SK-N-SH (cell line): Measurements from ENCODE around the gene SLBP.

Experiments used
- EP300 ChIP-seq, 2 experiments: IDR thresholded peaks; 2 replicates each; pipeline versions ENCODE4 v1.4.0 to v1.6.1; 2012; ENCODE audit warnings: borderline replicate concordance in 1 of 2, low read depth in 1 of 2, low read length in 1 of 2
- EZH2phosphoT487 ChIP-seq: fragments of 200-600 bp; sonication (generic); IDR thresholded peaks from 2 replicates; pipeline ENCODE4 v1.6.1; 2017; ENCODE audit warnings: low read depth, mixed run types, mild to moderate bottlenecking, antibody characterized with exemption, moderate library complexity, borderline replicate concordance
- FOXM1 ChIP-seq: IDR thresholded peaks from 2 replicates; pipeline ENCODE4 v1.4.0; 2012; ENCODE audit warnings: low read depth, mild to moderate bottlenecking
- JUND ChIP-seq: IDR thresholded peaks from 2 replicates; pipeline ENCODE4 v1.4.0; 2012
- MAX ChIP-seq: IDR thresholded peaks from 2 replicates; pipeline ENCODE4 v1.4.0; 2012; ENCODE audit warnings: low read depth
- MXI1 ChIP-seq: IDR thresholded peaks from 2 replicates; pipeline ENCODE4 v1.6.1; 2012; ENCODE audit warnings: mild to moderate bottlenecking, low read depth, low read length, improper control_type of control experiment
- NRF1 ChIP-seq: IDR thresholded peaks from 2 replicates; pipeline ENCODE4 v1.6.1; 2012; ENCODE audit warnings: low read depth, mild to moderate bottlenecking, low read length
- POLR2AphosphoS5 ChIP-seq: IDR thresholded peaks from 2 replicates; pipeline ENCODE4 v1.6.1; 2012; ENCODE audit warnings: low read depth, low read length
- RAD21 ChIP-seq: IDR thresholded peaks from 2 replicates; pipeline ENCODE4 v1.6.1; 2012; ENCODE audit warnings: mild to moderate bottlenecking, low read length
- REST ChIP-seq: IDR thresholded peaks from 2 replicates; pipeline ENCODE4 v1.6.1; 2012; ENCODE audit warnings: mild to moderate bottlenecking, low read depth, low read length, moderate library complexity
- SMC3 ChIP-seq: IDR thresholded peaks from 2 replicates; pipeline ENCODE4 v1.6.1; 2012; ENCODE audit warnings: low read depth, low read length, improper control_type of control experiment
- TAF1 ChIP-seq: IDR thresholded peaks from 2 replicates; pipeline ENCODE4 v1.6.1; 2012; ENCODE audit warnings: low read depth, mild to moderate bottlenecking, low read length, moderate library complexity, borderline replicate concordance
- ZBTB33 ChIP-seq: IDR thresholded peaks from 2 replicates; pipeline ENCODE4 v1.4.0; 2012; ENCODE audit warnings: low read depth, borderline replicate concordance
- TF ChIP-seq, protein P1 (sequence below): fragments of 200-600 bp; sonication (generic); IDR thresholded peaks from 2 replicates; pipeline ENCODE4 v1.6.1; 2017; ENCODE audit warnings: antibody characterized with exemption, mild to moderate bottlenecking, moderate library complexity

- TF ChIP-seq, protein P1, sequence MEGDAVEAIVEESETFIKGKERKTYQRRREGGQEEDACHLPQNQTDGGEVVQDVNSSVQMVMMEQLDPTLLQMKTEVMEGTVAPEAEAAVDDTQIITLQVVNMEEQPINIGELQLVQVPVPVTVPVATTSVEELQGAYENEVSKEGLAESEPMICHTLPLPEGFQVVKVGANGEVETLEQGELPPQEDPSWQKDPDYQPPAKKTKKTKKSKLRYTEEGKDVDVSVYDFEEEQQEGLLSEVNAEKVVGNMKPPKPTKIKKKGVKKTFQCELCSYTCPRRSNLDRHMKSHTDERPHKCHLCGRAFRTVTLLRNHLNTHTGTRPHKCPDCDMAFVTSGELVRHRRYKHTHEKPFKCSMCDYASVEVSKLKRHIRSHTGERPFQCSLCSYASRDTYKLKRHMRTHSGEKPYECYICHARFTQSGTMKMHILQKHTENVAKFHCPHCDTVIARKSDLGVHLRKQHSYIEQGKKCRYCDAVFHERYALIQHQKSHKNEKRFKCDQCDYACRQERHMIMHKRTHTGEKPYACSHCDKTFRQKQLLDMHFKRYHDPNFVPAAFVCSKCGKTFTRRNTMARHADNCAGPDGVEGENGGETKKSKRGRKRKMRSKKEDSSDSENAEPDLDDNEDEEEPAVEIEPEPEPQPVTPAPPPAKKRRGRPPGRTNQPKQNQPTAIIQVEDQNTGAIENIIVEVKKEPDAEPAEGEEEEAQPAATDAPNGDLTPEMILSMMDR: no peak
- TF ChIP-seq REST: no peak
- TF ChIP-seq TAF1: no peak
- TF ChIP-seq JUND: no peak
- TF ChIP-seq POLR2AphosphoS5: no peak
- no peak for TF ChIP-seq RAD21
- no peak for TF ChIP-seq FOXM1
- TF ChIP-seq MAX: no peak
- no peak for TF ChIP-seq ZBTB33
- TF ChIP-seq EP300 (IDR thresholded peaks at IDR 0.05; ENCODE audit: borderline replicate concordance in 1 of 2, low read depth in 1 of 2, low read length in 1 of 2): no peak
- TF ChIP-seq EZH2phosphoT487: no peak
- no peak for TF ChIP-seq SMC3
- no peak for TF ChIP-seq NRF1
- no peak for TF ChIP-seq MXI1
Measured at GRCh38 chr4:1646690-1647089, 65.4 kb downstream of the SLBP start.
